OCI-LY3 (cell line): ENCODE measurements around the gene FNBP1.

Experiments
- H2AFZ ChIP-seq: fragments of 200-600, 300-600 bp; shearing (Covaris generic); 2 replicates; pipeline ENCODE4 v1.6.0; 2014; ENCODE audit warnings: antibody characterized with exemption, low read depth, low read length
- H3K27ac ChIP-seq: fragments of 200-600, 300-600 bp; sonication (generic); 2 replicates; pipeline ENCODE4 v1.5.1; 2014; ENCODE audit warnings: mild to moderate bottlenecking, low read length, moderate library complexity, mixed read lengths
- H3K27me3 ChIP-seq: fragments of 200-600, 300-600 bp; sonication (generic); 2 replicates; pipeline ENCODE4 v1.6.1; 2014; ENCODE audit warnings: low read depth, low read length, mixed read lengths
- H3K36me3 ChIP-seq: fragments of 200-600, 300-600 bp; sonication (generic); replicated peaks from 2 replicates; pipeline ENCODE3; 2014; ENCODE audit warnings: low read depth, low read length, mixed read lengths
- H3K4me1 ChIP-seq: fragments of 300-600, 200-600 bp; sonication (generic); 2 replicates; pipeline ENCODE4 v1.6.1; 2014; ENCODE audit warnings: low read length, mixed read lengths
- H3K4me2 ChIP-seq: fragments of 200-600, 300-600 bp; sonication (generic); 2 replicates; pipeline ENCODE4 v1.6.1; 2014; ENCODE audit warnings: low read length, mixed read lengths
- H3K4me3 ChIP-seq: fragments of 300-600, 200-600 bp; sonication (generic); 2 replicates; pipeline ENCODE4 v1.5.1; 2014; ENCODE audit warnings: antibody characterized with exemption, mild to moderate bottlenecking, low read length, moderate library complexity
- H3K79me2 ChIP-seq: fragments of 300-600, 200-600 bp; shearing (Covaris generic); 2 replicates; pipeline ENCODE4 v1.6.1; 2014; ENCODE audit warnings: mild to moderate bottlenecking, low read length, mixed read lengths
- H3K9ac ChIP-seq: fragments of 300-600, 200-600 bp; shearing (Covaris generic); 2 replicates; pipeline ENCODE4 v1.6.0; 2014; ENCODE audit warnings: mild to moderate bottlenecking, low read length, moderate library complexity
- H3K9me3 ChIP-seq: fragments of 200-600, 300-600 bp; shearing (Covaris generic); 2 replicates; pipeline ENCODE4 v1.6.1; 2014; ENCODE audit warnings: low read length, mixed read lengths; ENCODE audit not compliant: insufficient read depth
- H4K20me1 ChIP-seq: fragments of 200-600, 300-600 bp; sonication (generic); 2 replicates; pipeline ENCODE4 v1.6.1; 2016; ENCODE audit warnings: low read length, mixed read lengths; ENCODE audit not compliant: insufficient read depth
- EZH2phosphoT487 ChIP-seq: fragments of 200-600 bp; shearing (Covaris generic); IDR thresholded peaks from 2 replicates; pipeline ENCODE4 v1.6.1; 2018; ENCODE audit warnings: antibody characterized with exemption, mixed run types, low read depth
- TF ChIP-seq, protein P1 (sequence below): fragments of 200-600, 300-600 bp; sonication (generic); IDR thresholded peaks from 2 replicates; pipeline ENCODE4 v1.5.1; 2014; ENCODE audit warnings: antibody characterized with exemption, low read length, low read depth

Gene FNBP1

DNA sequence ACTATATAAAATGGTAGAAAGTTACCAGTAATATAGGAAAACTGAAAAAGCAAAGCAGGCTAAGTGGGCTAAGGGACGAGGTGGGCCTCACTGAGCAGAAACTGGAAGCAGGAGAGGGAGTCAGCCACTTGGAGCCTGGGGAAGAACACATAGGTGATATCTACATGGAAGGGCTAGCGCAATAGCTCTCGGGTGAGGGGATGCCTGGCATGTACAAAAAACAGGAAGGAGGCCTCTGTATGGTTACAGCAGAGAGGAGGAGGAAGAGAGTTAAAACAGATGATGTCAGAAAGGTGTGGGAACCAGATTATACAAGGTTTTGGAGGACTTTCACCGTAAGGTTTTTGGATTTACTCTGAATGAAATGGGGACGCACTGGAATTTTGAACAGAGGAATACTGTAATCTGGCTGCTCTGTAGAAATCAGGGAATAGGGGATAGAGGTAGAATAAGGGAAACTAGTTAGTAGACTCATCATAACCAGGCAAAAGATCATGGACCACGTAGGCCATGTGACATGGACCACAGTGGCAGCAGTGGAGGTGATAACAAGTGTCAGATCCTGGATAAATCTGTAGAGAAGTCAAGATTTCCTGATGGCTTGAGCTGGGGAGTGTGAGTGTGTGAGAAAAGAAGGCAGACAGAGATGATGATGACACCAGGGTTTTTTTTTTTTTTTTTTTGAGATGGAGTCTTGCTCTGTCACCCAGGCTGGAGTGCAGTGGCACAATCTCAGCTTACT lies 52.5 kb downstream of the FNBP1 start:
- H3K79me2 ChIP-seq: peaks cover 100% of the 10 kb centered on the region
- peak overlapping the region; percentile 94 for H3K27ac ChIP-seq
- no peaks in the 10 kb centered on the region for H3K9me3 ChIP-seq
- peak overlapping the region; percentile 57 for H3K4me3 ChIP-seq
- H3K36me3 ChIP-seq: peaks cover 25% of the 10 kb centered on the region
- peaks cover 34% of the 10 kb centered on the region for H4K20me1 ChIP-seq
- H3K9ac ChIP-seq: peak overlapping the region; percentile 67
- H3K4me1 ChIP-seq: peaks cover 93% of the 10 kb centered on the region
- H2AFZ ChIP-seq: no peak overlapping the region
- H3K27me3 ChIP-seq: no peaks in the 10 kb centered on the region
- TF ChIP-seq, protein P1, sequence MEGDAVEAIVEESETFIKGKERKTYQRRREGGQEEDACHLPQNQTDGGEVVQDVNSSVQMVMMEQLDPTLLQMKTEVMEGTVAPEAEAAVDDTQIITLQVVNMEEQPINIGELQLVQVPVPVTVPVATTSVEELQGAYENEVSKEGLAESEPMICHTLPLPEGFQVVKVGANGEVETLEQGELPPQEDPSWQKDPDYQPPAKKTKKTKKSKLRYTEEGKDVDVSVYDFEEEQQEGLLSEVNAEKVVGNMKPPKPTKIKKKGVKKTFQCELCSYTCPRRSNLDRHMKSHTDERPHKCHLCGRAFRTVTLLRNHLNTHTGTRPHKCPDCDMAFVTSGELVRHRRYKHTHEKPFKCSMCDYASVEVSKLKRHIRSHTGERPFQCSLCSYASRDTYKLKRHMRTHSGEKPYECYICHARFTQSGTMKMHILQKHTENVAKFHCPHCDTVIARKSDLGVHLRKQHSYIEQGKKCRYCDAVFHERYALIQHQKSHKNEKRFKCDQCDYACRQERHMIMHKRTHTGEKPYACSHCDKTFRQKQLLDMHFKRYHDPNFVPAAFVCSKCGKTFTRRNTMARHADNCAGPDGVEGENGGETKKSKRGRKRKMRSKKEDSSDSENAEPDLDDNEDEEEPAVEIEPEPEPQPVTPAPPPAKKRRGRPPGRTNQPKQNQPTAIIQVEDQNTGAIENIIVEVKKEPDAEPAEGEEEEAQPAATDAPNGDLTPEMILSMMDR: no peak
- TF ChIP-seq EZH2phosphoT487: no peak
- peak overlapping the region; percentile 86 for H3K4me2 ChIP-seq

DNA sequence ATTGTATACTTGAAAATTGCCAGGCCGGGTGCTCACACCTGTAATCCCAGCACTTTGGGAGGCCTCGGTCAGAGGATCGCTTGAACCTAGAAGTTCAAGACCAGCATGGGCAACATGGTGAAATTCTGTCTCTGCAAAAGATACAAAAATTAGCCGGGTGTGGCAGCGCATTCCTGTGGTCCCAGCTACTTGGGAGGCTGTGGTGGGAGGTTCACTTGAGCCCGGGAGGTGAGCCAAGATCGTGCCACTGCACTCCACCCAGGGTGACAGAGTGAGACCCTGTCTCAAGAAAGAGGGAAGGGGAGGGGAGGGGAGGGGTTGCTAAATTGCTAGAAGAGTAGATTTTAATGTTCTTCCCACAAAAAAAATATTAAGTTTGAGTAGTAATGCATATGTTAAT lies 53.2 kb downstream of the FNBP1 start:
- peaks cover 41% of the 10 kb centered on the region for H4K20me1 ChIP-seq
- peak overlapping the region; percentile 86 for H3K4me2 ChIP-seq
- no peak for TF ChIP-seq EZH2phosphoT487
- TF ChIP-seq, protein P1: no peak
- H3K9ac ChIP-seq: peak overlapping the region; percentile 67
- H3K27me3 ChIP-seq: no peaks in the 10 kb centered on the region
- no peak overlapping the region for H2AFZ ChIP-seq
- peaks cover 100% of the 10 kb centered on the region for H3K79me2 ChIP-seq
- peak overlapping the region; percentile 94 for H3K27ac ChIP-seq
- no peaks in the 10 kb centered on the region for H3K9me3 ChIP-seq
- peaks cover 93% of the 10 kb centered on the region for H3K4me1 ChIP-seq
- H3K4me3 ChIP-seq: peak overlapping the region; percentile 60
- H3K36me3 ChIP-seq: peaks cover 32% of the 10 kb centered on the region

DNA sequence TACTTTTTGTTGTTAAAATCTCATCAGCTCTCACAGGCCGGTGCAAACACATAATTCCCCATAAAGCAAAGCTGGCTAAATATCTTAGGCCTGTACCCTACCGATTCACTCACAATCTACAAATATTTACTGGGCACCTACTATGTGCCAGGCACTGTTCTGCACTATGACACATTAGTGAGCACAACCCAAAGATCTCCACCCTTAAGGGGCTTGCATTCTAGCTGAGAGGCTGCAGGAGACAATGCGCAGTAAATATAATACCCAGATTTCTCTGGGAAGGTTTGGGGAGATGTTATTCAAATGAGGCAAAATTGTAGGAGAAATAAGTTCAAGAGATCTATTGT lies 53.7 kb downstream of the FNBP1 start:
- Histone ChIP-seq H3K36me3 (peaks cover 34% of the 10 kb centered on the region), H2AFZ (no peak overlapping the region), H3K4me2 (peak overlapping the region; percentile 86), H3K9ac (peak overlapping the region; percentile 67), H3K4me3 (peak overlapping the region; percentile 60), H4K20me1 (peaks cover 45% of the 10 kb centered on the region), H3K79me2 (peaks cover 100% of the 10 kb centered on the region), H3K27ac (peak overlapping the region; percentile 94), H3K27me3 (no peaks in the 10 kb centered on the region), H3K4me1 (peaks cover 91% of the 10 kb centered on the region), H3K9me3 (no peaks in the 10 kb centered on the region)
- TF ChIP-seq, protein P1: no peak
- no peak for TF ChIP-seq EZH2phosphoT487

DNA sequence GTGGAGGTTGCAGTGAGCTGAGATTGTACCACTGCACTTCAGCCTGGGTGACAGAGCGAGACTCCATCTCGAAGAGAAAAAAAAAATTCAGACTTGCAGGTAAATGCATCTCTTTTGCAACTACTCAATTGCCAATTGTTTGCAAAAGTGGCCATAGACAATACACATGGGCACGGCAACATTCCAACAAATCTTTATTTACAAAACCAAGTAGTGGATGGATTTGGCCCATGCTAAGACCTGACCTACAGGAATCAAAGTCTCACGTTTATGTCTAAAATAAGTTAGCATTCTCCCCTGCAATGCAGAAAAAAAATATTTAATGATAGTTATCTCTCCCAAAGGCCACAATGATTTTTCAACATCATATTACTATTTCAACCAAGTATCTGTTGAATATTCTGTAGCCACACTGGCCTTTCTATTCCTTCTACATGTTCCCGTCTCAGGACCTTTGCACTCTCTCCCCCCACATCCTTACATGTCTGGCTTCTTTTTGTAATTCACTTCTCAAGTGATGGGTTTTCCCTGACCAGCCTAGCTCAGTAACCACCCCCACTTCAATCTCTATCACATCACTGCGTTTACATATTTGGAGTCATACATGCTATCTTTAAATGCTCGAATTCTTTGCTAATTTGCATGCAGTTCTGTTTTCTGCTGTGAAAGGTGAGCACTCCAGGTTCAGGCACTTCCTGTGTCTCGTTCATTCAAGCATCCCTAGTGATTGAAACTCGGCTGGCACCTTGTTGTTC lies 54.2 kb downstream of the FNBP1 start:
- no peak for TF ChIP-seq EZH2phosphoT487
- TF ChIP-seq, protein P1: no peak
- Histone ChIP-seq H3K27me3 (no peaks in the 10 kb centered on the region), H3K9ac (peak overlapping the region; percentile 67), H3K4me3 (peak overlapping the region; percentile 60), H4K20me1 (peaks cover 50% of the 10 kb centered on the region), H3K4me1 (peaks cover 88% of the 10 kb centered on the region), H3K9me3 (no peaks in the 10 kb centered on the region), H3K4me2 (peak overlapping the region; percentile 86), H3K27ac (peak overlapping the region; percentile 94), H2AFZ (no peak overlapping the region), H3K36me3 (peaks cover 35% of the 10 kb centered on the region), H3K79me2 (peaks cover 100% of the 10 kb centered on the region)
